NCI-H510A (cell line): ENCODE measurements around the gene MVB12B.

Experiments
- DNase-seq: peaks from one replicate; lab custom pipeline; 2025; lab: John Stamatoyannopoulos, UW

MVB12B gene

GRCh38 chr9:126453156-126453963 lies 126.7 kb downstream of the MVB12B start:
- DNase-seq: no peak

- no peak for DNase-seq
These were observed 127.6 kb downstream of the MVB12B start for GRCh38 chr9:126454215-126454614.

- DNase-seq: no peak
These were observed 128.2 kb downstream of the MVB12B start for GRCh38 chr9:126454795-126455194.

GRCh38 chr9:126456441-126457174 lies 130.0 kb downstream of the MVB12B start:
- DNase-seq: no peak

GRCh38 chr9:126457175-126457547 lies 130.5 kb downstream of the MVB12B start:
- no peak for DNase-seq

GRCh38 chr9:126457890-126458289 lies 131.3 kb downstream of the MVB12B start:
- no peak for DNase-seq

- no peak for DNase-seq
These were observed 132.5 kb downstream of the MVB12B start for GRCh38 chr9:126459126-126459525.

- no peak for DNase-seq
These were observed 132.9 kb downstream of the MVB12B start for GRCh38 chr9:126459546-126459945.

GRCh38 chr9:126459965-126460843 lies 133.6 kb downstream of the MVB12B start:
- no peak for DNase-seq

GRCh38 chr9:126461029-126461428 lies 134.4 kb downstream of the MVB12B start:
- no peak for DNase-seq

- no peak for DNase-seq
These were observed 135.0 kb downstream of the MVB12B start for GRCh38 chr9:126461608-126462007.

GRCh38 chr9:126462617-126463016 lies 136.0 kb downstream of the MVB12B start:
- DNase-seq: no peak

GRCh38 chr9:126463426-126463825 lies 136.8 kb downstream of the MVB12B start:
- no peak for DNase-seq

GRCh38 chr9:126464694-126465441 lies 138.2 kb downstream of the MVB12B start:
- DNase-seq: no peak

GRCh38 chr9:126465977-126466376 lies 139.3 kb downstream of the MVB12B start:
- no peak for DNase-seq

GRCh38 chr9:126468141-126468825 lies 141.7 kb downstream of the MVB12B start:
- no peak for DNase-seq

- no peak for DNase-seq
These were observed 143.8 kb downstream of the MVB12B start for GRCh38 chr9:126470241-126470993.

GRCh38 chr9:126471084-126471624 lies 144.5 kb downstream of the MVB12B start:
- no peak for DNase-seq

GRCh38 chr9:126472198-126472947 lies 145.7 kb downstream of the MVB12B start:
- no peak for DNase-seq
